Sigmoid colon (tissue), 7 donors: ENCODE data around the gene TFCP2. TPM values are rescaled to one million over a fixed set of nuclear protein-coding genes. Genes with fewer than 3 reads are reported as not detected.

Experiments used
- DNase-seq: peaks from one replicate; pipeline ENCODE4 v3.0.0-alpha.2; 2019
- H3K27ac ChIP-seq, 4 donors: fragments of 200-600 bp; sonication (generic); one replicate each; pipeline ENCODE4 v1.5.1; 2016 to 2019; ENCODE audit warnings: mild to moderate bottlenecking in 1 of 4
- H3K27me3 ChIP-seq, 3 donors: fragments of 200-600 bp; sonication (generic); one replicate each; pipeline ENCODE4 v1.5.1; 2019; ENCODE audit warnings: mild to moderate bottlenecking in 1 of 3
- H3K36me3 ChIP-seq, 4 donors: fragments of 200-600 bp; sonication (generic); one replicate each; pipeline ENCODE4 v1.5.1; 2016 to 2019
- H3K4me1 ChIP-seq, 4 donors: fragments of 200-600 bp; sonication (generic); one replicate each; pipeline ENCODE4 v1.5.1; 2017 to 2019
- H3K4me3 ChIP-seq, 4 donors: fragments of 200-600 bp; sonication (generic); one replicate each; pipeline ENCODE4 v1.5.1; 2017 to 2019; ENCODE audit warnings: mild to moderate bottlenecking in 2 of 4, moderate library complexity in 1 of 4
- H3K9me3 ChIP-seq, 4 donors: fragments of 200-600 bp in 3 of 4; sonication (generic) in 3 of 4; one replicate each; pipeline versions ENCODE4 v1.5.1 to v1.6.1; 2013 to 2019
- EP300 ChIP-seq, 4 donors: sonication (generic); formaldehyde crosslinking; IDR thresholded peaks; one replicate each; pipeline ENCODE4 v1.6.1; 2017; ENCODE audit warnings: antibody characterized with exemption in 4 of 4
- POLR2A ChIP-seq, 2 donors: fragments of 450-650 bp; IDR thresholded peaks; one replicate each; pipeline ENCODE4 v1.6.1; 2016; ENCODE audit warnings: antibody characterized with exemption in 2 of 2, mild to moderate bottlenecking in 2 of 2, moderate library complexity in 2 of 2
- POLR2AphosphoS5 ChIP-seq, 4 donors: sonication (generic); formaldehyde crosslinking; IDR thresholded peaks; one replicate each; pipeline ENCODE4 v1.6.1; 2017; ENCODE audit warnings: antibody characterized with exemption in 4 of 4
- WGBS, 2 donors: extraction: QIAGEN DNeasy Blood & Tissue Kit; methylation state at CpG; one replicate each; pipeline ENCODE4 v1.1.7; 2013; 5-methylcytosine and 5-hydroxymethylcytosine counted together
- intact Hi-C: fragments of 100-400 bp; cut with DNase I; formaldehyde crosslinking; loops from one replicate; pipeline ENCODE4 v1.15.1; 2023
- polyA plus RNA-seq, 3 donors: library from polyadenylated mRNA; stranded (reverse); fragments of 200-250 nt; gene quantifications; one replicate each; pipeline ENCODE4 v1.2.3, GENCODE V29; 2013
- total RNA-seq, 4 donors: library from RNA; depleted of rRNA; stranded (reverse); fragments of >200 nt; gene quantifications; one replicate each; pipeline ENCODE4 v1.1.0, GENCODE V29; 2016
- TF ChIP-seq, protein P1 (sequence below), 4 experiments: fragments of 450-650 bp in 3 of 4; fragments of 200-600 bp in 1 of 4; IDR thresholded peaks; one replicate each; pipeline ENCODE4 v1.5.1; 2016 to 2019; ENCODE audit warnings: antibody characterized with exemption in 4 of 4, mild to moderate bottlenecking in 3 of 4, moderate library complexity in 2 of 4
- donor health status: healthy with polysubstance abuse.
- donor health status: Bipolar disorder and iron deficiency.
- donor health status: healthy.

The TFCP2 gene
- total and polyA plus RNA-seq, 7 donors: 10.4 to 18.1 (median 12.7) TPM

DNA sequence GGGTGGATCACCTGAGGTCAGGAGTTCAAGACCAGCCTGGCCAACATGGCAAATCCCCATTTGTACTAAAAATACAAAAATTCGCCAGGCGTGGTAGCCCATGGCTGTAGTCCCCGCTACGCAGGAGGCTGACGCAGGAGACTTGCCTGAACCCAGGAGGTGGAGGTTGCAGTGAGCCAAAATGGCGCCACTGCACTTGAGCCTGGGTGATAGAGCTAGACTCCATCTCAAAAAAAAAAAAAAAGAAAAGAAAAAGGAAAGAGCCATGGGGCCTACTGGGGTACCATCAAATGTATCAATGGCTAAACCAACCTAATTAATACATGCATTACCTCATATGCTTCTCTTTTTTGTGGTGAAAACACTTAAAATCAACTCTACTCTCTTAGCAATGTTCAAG lies 10.7 kb downstream of the TFCP2 start:
- TF ChIP-seq EP300 (IDR thresholded peaks at IDR 0.05) (no peak), POLR2A (IDR thresholded peaks at IDR 0.05) (no peak), POLR2AphosphoS5 (IDR thresholded peaks at IDR 0.05) (no peak)
- TF ChIP-seq, protein P1, sequence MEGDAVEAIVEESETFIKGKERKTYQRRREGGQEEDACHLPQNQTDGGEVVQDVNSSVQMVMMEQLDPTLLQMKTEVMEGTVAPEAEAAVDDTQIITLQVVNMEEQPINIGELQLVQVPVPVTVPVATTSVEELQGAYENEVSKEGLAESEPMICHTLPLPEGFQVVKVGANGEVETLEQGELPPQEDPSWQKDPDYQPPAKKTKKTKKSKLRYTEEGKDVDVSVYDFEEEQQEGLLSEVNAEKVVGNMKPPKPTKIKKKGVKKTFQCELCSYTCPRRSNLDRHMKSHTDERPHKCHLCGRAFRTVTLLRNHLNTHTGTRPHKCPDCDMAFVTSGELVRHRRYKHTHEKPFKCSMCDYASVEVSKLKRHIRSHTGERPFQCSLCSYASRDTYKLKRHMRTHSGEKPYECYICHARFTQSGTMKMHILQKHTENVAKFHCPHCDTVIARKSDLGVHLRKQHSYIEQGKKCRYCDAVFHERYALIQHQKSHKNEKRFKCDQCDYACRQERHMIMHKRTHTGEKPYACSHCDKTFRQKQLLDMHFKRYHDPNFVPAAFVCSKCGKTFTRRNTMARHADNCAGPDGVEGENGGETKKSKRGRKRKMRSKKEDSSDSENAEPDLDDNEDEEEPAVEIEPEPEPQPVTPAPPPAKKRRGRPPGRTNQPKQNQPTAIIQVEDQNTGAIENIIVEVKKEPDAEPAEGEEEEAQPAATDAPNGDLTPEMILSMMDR (IDR thresholded peaks at IDR 0.05): no peak
- 98 to 99% methylated on average over 6 of the region's 6 CpGs for WGBS, 2 donors

DNA sequence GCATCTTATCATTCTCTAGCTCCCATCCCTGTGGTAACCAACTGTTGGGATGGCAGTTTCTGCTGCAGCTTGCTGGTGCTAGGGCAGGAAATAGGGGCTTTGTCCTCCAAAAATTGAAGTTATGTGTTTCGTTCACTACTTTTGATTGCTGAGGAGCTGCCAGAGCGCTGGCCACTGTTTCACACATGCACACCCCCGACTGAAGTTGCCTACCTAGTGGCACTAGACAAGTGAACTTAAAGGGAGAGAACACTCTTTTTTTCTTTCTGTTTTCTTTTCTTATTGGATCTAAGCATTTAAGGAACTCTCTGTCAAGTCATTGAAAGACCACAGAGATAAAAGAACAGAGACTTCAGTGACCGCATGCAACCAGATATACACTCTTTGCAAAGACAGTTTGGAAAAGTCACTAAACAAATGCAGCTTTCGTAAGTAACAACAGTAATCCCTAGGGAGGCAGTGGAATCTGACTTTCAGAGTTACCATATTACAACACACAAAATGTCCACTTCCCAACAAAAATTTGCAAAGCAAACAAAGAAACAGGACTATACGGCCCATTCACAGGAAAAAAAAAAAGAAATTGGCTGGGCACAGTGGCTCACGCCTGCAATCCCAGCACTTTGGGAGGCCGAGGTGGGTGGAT lies 12.0 kb downstream of the TFCP2 start:
- no peaks in the 10 kb centered on the region for H3K27me3 ChIP-seq
- intact Hi-C loops: no loop called here
- DNase-seq: no peak
- H3K4me1 ChIP-seq: peaks cover 0 to 5% (median 0%) of the 10 kb centered on the region in 4 donors
- no peaks in the 10 kb centered on the region for H3K36me3 ChIP-seq
- H3K4me3 ChIP-seq: no peak overlapping the region
- TF ChIP-seq POLR2A (IDR thresholded peaks at IDR 0.05): no peak
- TF ChIP-seq, protein P1 (IDR thresholded peaks at IDR 0.05): no peak
- no peak for TF ChIP-seq POLR2AphosphoS5 (IDR thresholded peaks at IDR 0.05)
- TF ChIP-seq EP300 (IDR thresholded peaks at IDR 0.05): no peak
- WGBS, 2 donors: 76 to 90% methylated on average over 8 of the region's 8 CpGs
- no peak overlapping the region for H3K27ac ChIP-seq
- H3K9me3 ChIP-seq: no peaks in the 10 kb centered on the region

More for the DNA sequence above, 10.7 kb downstream of the TFCP2 start:
- H3K9me3 ChIP-seq: no peaks in the 10 kb centered on the region
- no peak for DNase-seq
- no peaks in the 10 kb centered on the region for H3K27me3 ChIP-seq
- peaks cover 0 to 5% (median 0%) of the 10 kb centered on the region in 4 donors for H3K4me1 ChIP-seq
- no peak overlapping the region for H3K4me3 ChIP-seq
- intact Hi-C loops: no loop called here
- H3K27ac ChIP-seq: no peak overlapping the region
- no peaks in the 10 kb centered on the region for H3K36me3 ChIP-seq

DNA sequence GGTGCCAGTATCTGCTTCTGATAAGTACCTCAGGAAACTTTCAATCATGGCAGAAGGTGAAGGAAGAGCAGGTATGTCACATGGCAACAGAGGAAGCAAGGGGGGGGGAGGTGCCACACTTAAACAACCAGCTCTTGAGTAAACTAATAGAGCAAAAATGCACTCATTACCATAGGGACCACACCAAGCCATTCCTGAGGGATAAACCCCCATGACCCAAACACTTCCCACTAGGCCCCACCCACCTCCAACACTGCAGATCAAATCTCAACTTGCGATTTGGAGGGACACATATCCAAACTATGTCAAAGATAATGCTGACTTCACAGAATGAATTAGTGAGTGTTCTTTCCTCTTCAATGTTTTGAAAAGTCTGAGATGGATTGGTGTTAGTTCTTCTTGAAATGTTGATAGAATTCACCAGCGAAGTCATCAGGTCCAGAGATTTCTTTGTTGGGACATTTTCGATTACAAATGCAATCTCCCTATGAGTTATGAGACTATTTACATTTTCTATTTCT lies 16.6 kb downstream of the TFCP2 start:
- TF ChIP-seq POLR2A (IDR thresholded peaks at IDR 0.05) (no peak), POLR2AphosphoS5 (IDR thresholded peaks at IDR 0.05) (no peak), EP300 (IDR thresholded peaks at IDR 0.05) (no peak)
- TF ChIP-seq, protein P1 (IDR thresholded peaks at IDR 0.05): no peak
- intact Hi-C loops: no loop called here
- peaks cover 0 to 5% (median 0%) of the 10 kb centered on the region in 4 donors for H3K4me1 ChIP-seq

DNA sequence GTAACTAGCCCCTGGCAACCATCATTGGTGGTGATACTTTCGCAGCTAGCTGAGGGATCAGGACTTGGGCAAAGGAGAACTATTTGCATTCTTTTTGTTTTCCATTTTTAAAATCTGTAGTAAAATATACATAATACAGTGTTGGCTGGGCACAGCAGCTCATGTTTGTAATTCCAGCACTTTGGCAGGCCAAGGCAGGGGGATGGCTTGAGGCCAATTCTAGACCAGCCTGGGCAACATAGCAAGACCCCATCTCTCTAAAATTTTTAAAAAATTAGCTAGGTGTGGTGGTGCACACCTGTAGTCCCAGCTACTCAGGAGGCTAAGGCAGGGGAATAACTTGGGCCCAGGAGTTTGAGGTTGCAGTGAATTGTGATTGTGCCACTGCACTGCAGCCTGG lies 20.0 kb downstream of the TFCP2 start:
- no peaks in the 10 kb centered on the region for H3K9me3 ChIP-seq
- 99 to 100% methylated on average over 1 of the region's 1 CpG for WGBS, 2 donors
- H3K4me3 ChIP-seq: no peak overlapping the region
- no peak for DNase-seq
- H3K36me3 ChIP-seq: no peaks in the 10 kb centered on the region
- TF ChIP-seq, protein P1 (IDR thresholded peaks at IDR 0.05): no peak
- H3K27ac ChIP-seq: no peak overlapping the region
- H3K4me1 ChIP-seq: no peaks in the 10 kb centered on the region
- intact Hi-C loops: no loop called here
- no peaks in the 10 kb centered on the region for H3K27me3 ChIP-seq

More for the DNA sequence above, 16.6 kb downstream of the TFCP2 start:
- H3K4me3 ChIP-seq: no peak overlapping the region
- no peaks in the 10 kb centered on the region for H3K36me3 ChIP-seq
- no peak overlapping the region for H3K27ac ChIP-seq
- no peaks in the 10 kb centered on the region for H3K27me3 ChIP-seq
- no peaks in the 10 kb centered on the region for H3K9me3 ChIP-seq
- 97% methylated on average over 3 of the region's 3 CpGs for WGBS, 2 donors
- no peak for DNase-seq

DNA sequence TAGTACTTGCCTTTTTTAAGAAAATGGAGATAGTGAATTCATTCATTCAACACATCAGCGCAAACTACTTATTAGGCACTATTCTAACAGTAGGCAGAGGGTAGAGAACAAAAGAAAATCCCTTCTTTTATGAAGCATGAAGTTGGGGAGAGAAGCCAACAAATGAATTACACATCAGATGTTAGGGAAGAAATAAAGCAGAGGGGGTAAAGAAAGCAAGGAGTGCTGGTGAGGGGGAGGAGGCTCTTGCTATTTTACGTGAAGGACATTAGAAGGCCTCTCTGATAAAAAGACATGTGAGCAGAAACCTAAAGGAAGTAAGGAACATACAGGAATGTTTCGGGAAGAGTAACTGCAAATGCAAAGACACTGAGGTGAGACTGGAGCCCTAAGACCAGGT lies 22.2 kb downstream of the TFCP2 start:
- H3K36me3 ChIP-seq: no peaks in the 10 kb centered on the region
- TF ChIP-seq EP300 (IDR thresholded peaks at IDR 0.05) (no peak), POLR2AphosphoS5 (IDR thresholded peaks at IDR 0.05) (no peak), POLR2A (IDR thresholded peaks at IDR 0.05) (no peak)
- TF ChIP-seq, protein P1 (IDR thresholded peaks at IDR 0.05): no peak
- no peaks in the 10 kb centered on the region for H3K27me3 ChIP-seq
- H3K4me3 ChIP-seq: no peak overlapping the region
- H3K4me1 ChIP-seq: no peaks in the 10 kb centered on the region
- no peak for DNase-seq
- H3K9me3 ChIP-seq: no peaks in the 10 kb centered on the region
- intact Hi-C loops: no loop called here
- no peak overlapping the region for H3K27ac ChIP-seq
- WGBS, 2 donors: 63 to 65% methylated on average over 3 of the region's 3 CpGs
